Mesodermal cell (in vitro differentiated cells): Measurements from ENCODE around the gene COL23A1.
"Not testable (repeated sequence)": the region's sequence is repeated elsewhere in the genome, so short reads cannot be mapped to it uniquely, and the experiment has no call there.

ENCODE experiments used
- H3K27ac ChIP-seq: 2 replicates; pipeline ENCODE4 v1.7.0; 2013; ENCODE audit warnings: mild to moderate bottlenecking, low read depth, low read length, moderate library complexity; ENCODE audit not compliant: severe bottlenecking
- H3K36me3 ChIP-seq: 2 replicates; pipeline ENCODE4 v1.7.1; 2013; ENCODE audit warnings: mild to moderate bottlenecking, low read length, moderate library complexity; ENCODE audit not compliant: control insufficient read depth, insufficient read depth
- H3K4me1 ChIP-seq: one replicate; pipeline ENCODE4 v1.7.1; 2013; ENCODE audit warnings: mild to moderate bottlenecking, low read length; ENCODE audit not compliant: insufficient read depth, control insufficient read depth, poor library complexity, severe bottlenecking
- H3K4me3 ChIP-seq: 2 replicates; pipeline ENCODE4 v1.7.0; 2013; ENCODE audit warnings: low read length, control low read depth, mild to moderate bottlenecking; ENCODE audit not compliant: insufficient read depth, poor library complexity, severe bottlenecking; ENCODE audit errors: extremely low read depth
- H3K9me3 ChIP-seq: 2 replicates; pipeline ENCODE4 v1.7.1; 2013; ENCODE audit warnings: mild to moderate bottlenecking, low read length, moderate library complexity; ENCODE audit not compliant: control insufficient read depth
- WGBS, 2 experiments: methylation state at CpG; one replicate each; pipeline ENCODE4 v1.1.5; 2013; ENCODE audit warnings: missing lambda C conversion rate in 2 of 2; ENCODE audit not compliant: insufficient coverage in 2 of 2; 5-methylcytosine and 5-hydroxymethylcytosine counted together

COL23A1 gene

GRCh38 chr5:178372142-178372571, 218.0 kb downstream of the COL23A1 start:
- no peak overlapping the region for H3K4me3 ChIP-seq
- peaks cover 5% of the 10 kb centered on the region for H3K4me1 ChIP-seq
- 92% methylated on average over 10 to 15 of the region's 17 CpGs for WGBS, 2 experiments
- peaks cover 8% of the 10 kb centered on the region for H3K9me3 ChIP-seq
- no peaks in the 10 kb centered on the region for H3K36me3 ChIP-seq
- H3K27ac ChIP-seq: no peak overlapping the region

GRCh38 chr5:178371362-178372111, 218.7 kb downstream of the COL23A1 start:
- H3K27ac ChIP-seq: no peak overlapping the region
- 74 to 80% methylated on average over 19 to 22 of the region's 24 CpGs for WGBS, 2 experiments
- H3K4me1 ChIP-seq: peaks cover 5% of the 10 kb centered on the region
- no peak overlapping the region for H3K4me3 ChIP-seq
- H3K9me3 ChIP-seq: peaks cover 8% of the 10 kb centered on the region
- no peaks in the 10 kb centered on the region for H3K36me3 ChIP-seq

- Histone ChIP-seq H3K27ac (no peak overlapping the region), H3K36me3 (no peaks in the 10 kb centered on the region), H3K4me1 (peaks cover 5% of the 10 kb centered on the region), H3K9me3 (peaks cover 8% of the 10 kb centered on the region), H3K4me3 (no peak overlapping the region)
- 90 to 100% methylated on average over 2 to 3 of the region's 4 CpGs for WGBS, 2 experiments
These were observed 220.1 kb downstream of the COL23A1 start for GRCh38 chr5:178370102-178370501.

DNA sequence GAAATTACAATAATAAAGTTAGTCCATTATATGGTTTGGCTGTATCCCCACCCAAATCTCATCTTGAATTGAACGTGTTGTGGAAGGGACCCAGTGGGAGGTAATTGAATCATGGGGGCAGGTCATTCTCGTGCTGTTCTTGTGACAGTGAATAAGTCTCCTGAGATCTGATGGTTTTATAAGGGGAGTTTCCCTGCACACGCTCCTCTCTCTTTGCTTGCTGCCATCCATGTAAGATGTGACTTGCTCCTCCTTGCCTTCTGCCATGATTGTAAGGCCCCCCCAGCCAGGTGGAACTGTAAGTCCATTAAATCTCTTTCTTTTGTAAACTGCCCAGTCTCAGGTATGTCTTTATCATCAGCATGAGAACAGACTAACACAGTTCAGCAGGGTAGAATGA, 220.7 kb downstream of the COL23A1 start:
- not testable (repeated sequence) for H3K9me3 ChIP-seq, H3K4me1 ChIP-seq, H3K36me3 ChIP-seq, H3K27ac ChIP-seq, H3K4me3 ChIP-seq
- 92% methylated on average over 3 of the region's 3 CpGs; no CpG with 5 or more reads in 1 of the 2 experiments for WGBS, 2 experiments

DNA sequence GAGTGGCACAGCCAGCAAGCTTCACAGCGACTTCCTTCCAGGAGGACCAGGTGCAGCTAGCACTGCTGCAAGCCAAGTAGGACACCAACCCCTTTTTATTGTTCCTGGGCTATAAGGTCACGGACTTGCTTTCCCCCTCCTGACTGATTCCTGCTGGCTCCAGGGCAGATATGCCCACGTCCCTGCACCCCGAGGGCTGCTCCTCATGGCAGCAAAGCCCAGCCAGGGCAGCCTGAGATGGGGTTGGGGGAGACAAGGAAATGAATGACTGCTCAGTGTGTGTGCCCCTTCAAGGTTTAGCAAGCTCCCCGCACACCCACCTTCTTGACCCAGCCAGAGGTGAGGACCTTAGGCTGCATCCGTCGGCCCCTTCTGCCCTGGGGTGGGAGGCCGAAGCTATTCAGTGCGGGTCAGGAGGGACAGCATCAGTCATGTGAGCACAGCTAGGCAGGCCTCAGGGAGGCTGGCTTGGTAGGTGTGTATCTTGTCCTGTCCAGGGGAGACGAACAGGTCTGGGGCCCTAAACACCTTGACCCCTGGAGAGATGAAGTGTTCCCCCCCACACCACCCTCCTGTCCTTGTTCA, 221.4 kb downstream of the COL23A1 start:
- H3K4me3 ChIP-seq: no peak overlapping the region
- no peaks in the 10 kb centered on the region for H3K36me3 ChIP-seq
- no peak overlapping the region for H3K27ac ChIP-seq
- peaks cover 5% of the 10 kb centered on the region for H3K4me1 ChIP-seq
- 96 to 100% methylated on average over 3 to 8 of the region's 10 CpGs for WGBS, 2 experiments
- peaks cover 8% of the 10 kb centered on the region for H3K9me3 ChIP-seq

DNA sequence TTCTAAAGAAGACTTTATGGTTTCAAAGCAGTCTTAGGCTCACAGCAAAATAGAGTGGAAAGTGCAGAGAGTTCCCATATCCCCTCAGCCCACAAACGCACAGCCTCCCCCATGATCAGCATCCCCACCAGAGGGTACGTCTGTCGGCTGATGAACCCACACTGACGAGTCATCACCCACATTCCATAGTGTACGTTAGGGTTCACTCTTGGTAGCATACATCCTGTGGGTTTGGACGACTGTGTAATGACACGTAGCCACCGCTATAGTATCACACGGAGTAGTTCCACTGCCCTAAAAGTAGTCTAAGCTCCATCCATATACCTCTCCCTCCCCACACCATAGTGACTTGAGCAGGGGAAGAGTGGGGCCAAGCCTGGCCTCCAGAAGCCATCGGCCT, 221.9 kb downstream of the COL23A1 start:
- H3K4me1 ChIP-seq: peaks cover 5% of the 10 kb centered on the region
- H3K9me3 ChIP-seq: peaks cover 8% of the 10 kb centered on the region
- H3K36me3 ChIP-seq: no peaks in the 10 kb centered on the region
- H3K4me3 ChIP-seq: no peak overlapping the region
- no peak overlapping the region for H3K27ac ChIP-seq
- 94 to 99% methylated on average over 9 to 10 of the region's 10 CpGs for WGBS, 2 experiments

DNA sequence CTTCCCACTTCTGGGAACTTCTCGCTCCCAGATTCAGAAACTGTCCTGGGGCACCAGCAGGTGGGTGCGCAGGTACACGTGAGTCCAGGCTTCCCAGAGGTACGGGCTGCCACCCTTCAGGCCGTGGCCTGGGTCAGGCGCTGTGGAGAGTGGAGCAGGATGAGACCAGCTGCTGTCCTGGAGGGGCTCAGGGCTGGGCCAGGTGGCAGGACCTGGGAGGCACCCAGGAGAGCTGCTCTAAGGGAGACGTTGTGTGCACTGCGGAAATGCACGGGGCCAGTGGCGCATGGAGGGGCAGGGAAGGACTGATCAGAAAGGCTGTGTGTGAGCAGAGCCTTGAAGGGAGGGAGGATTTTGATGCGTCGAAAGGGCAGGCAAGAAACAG, 222.5 kb downstream of the COL23A1 start:
- 93 to 97% methylated on average over 12 of the region's 12 CpGs for WGBS, 2 experiments
- peaks cover 5% of the 10 kb centered on the region for H3K4me1 ChIP-seq
- no peak overlapping the region for H3K27ac ChIP-seq
- H3K4me3 ChIP-seq: no peak overlapping the region
- no peaks in the 10 kb centered on the region for H3K36me3 ChIP-seq
- peaks cover 8% of the 10 kb centered on the region for H3K9me3 ChIP-seq

- Histone ChIP-seq H3K9me3 (peaks cover 8% of the 10 kb centered on the region), H3K27ac (no peak overlapping the region), H3K4me3 (no peak overlapping the region), H3K36me3 (no peaks in the 10 kb centered on the region), H3K4me1 (peaks cover 6% of the 10 kb centered on the region)
- 88 to 94% methylated on average over 17 to 18 of the region's 21 CpGs for WGBS, 2 experiments
These were observed 223.0 kb downstream of the COL23A1 start for GRCh38 chr5:178366998-178367735.

GRCh38 chr5:178365501-178366440, 224.4 kb downstream of the COL23A1 start:
- Histone ChIP-seq H3K36me3 (no peaks in the 10 kb centered on the region), H3K9me3 (peaks cover 8% of the 10 kb centered on the region), H3K27ac (no peak overlapping the region), H3K4me3 (no peak overlapping the region), H3K4me1 (peaks cover 12% of the 10 kb centered on the region)
- 93% methylated on average over 25 to 27 of the region's 27 CpGs for WGBS, 2 experiments

DNA sequence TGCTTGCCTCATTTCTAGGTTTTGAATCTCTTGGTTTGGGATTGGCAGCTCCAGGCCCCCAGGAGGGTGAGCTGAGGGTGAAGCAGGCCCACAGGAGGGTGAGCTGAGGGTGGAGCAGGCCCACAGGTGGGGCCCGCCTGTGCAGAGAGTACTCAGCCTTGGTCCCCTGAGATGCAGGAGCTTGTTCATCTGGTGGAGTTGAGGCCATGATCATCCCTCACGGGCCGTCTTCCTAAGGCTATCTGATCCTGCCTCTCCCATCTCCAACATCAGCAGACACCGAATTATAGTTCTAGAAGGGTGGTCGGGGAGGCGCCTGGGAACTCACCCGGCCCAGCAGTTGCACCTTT, 225.9 kb downstream of the COL23A1 start:
- WGBS, 2 experiments: 94 to 96% methylated on average over 4 to 5 of the region's 7 CpGs
- peaks cover 12% of the 10 kb centered on the region for H3K4me1 ChIP-seq
- H3K4me3 ChIP-seq: no peak overlapping the region
- H3K36me3 ChIP-seq: no peaks in the 10 kb centered on the region
- no peak overlapping the region for H3K27ac ChIP-seq
- H3K9me3 ChIP-seq: no peaks in the 10 kb centered on the region
